NCI-H748 treated with DMSO at 0.1 percent for 48 hours (cell line): Measurements from ENCODE around the gene NSMCE1.
A peak's percentile ranks its signal among the peaks of the same experiment; 100 is the strongest.

Experiments
- DNase-seq: peaks from one replicate; lab custom pipeline; 2025; lab: John Stamatoyannopoulos, UW

The NSMCE1 gene

DNA sequence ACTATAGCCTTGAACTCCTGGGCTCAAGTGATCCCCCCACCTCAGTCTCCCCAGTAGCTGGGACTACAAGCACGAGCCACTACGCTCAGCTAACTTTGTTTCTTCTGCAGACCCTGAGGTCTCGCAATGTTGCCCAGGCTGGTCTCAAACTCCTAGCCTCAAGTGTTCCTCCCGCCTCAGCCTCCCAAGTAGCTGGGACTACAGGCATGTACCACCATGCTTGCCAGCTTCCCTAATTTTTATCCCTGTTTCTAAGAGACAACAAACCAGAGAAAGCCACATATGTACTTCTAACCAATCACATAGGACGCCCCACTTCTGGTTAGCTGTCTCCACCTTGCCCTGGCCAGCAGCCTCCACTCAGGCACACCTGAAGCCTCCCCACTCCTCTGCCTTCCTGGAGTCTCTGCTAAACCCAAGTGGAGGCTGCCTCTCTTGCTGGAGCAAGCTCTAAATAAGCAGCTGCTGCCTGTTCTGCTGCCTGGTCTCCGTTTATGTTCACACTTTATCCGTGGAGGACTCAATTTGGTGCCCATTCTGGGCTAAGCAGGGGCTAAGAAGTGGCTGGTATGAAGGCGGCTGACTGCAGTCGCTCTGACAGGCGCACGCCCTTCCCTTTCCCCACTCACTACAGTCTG is 24.7 kb downstream of the NSMCE1 start:
- DNase-seq, result no peak

DNA sequence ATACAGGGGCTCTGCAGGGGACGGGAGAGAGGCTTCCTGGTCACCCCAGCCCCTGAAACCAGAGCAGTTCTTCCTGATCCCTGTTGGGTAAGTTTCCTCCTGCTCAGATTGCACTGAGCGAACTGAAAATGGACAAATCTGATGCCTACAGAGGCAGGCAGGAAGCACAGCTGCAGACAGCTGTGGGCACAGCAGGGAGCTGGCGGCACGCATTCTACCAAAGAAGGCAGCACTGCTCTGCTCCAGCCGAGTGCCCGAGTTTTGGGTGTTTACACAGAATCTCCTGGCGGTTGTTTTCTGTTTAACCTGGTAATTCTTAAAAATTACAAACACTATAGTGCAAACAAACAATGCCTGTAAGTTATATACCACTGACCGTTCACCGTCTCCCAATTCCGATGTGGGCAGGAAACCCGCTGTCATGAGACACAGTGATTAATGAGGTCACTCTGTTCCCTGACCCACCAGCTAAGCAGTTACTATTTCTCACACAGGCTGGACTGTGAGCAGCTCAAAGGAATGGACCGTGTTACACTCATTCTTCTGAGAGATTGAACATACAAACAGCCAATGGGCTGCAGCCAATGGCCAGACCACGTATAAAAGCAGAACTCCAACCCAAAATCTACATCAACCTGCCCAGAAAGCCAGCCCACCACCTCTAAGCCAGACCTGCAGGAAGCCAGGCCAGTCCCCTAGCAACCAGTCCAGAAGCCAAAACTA is 25.5 kb downstream of the NSMCE1 start:
- no peak for DNase-seq

DNA sequence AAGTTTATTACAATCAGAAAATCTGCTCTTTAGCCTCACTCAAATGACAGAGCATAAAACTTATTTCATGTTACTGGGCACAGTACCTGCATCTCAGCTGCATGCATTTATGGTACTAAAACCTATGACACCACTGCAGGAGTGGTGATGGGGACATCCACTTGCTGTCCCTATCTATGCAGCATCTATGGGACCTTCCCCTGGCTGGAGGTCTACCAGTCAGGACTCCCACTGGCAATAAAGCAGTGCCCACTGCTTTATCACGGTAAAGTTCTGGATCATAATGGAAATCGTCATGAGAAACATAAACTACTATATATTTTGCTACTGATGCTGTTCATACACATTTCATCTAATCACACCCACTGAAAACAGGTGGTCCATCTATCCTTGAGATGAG is 26.2 kb downstream of the NSMCE1 start:
- no peak for DNase-seq

DNA sequence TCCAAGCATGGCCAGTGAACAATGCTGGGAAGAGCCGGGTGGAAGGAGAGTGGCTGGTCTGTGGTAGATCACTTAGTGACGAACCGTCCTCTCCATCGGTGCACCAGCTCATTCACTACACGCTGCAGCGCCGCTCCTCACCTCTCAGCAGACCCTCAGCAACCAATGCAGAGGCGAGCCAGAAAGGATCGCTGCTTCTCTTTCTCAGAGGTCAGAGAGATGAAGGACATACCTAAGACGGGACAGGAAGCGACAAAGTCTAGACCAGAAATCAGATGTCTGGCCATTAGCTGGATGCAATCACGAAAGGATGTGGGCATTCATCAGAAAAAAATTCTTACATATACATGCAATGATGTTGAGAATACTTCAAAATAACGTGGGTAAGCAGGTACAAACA is 26.9 kb downstream of the NSMCE1 start:
- DNase-seq, result no peak

DNA sequence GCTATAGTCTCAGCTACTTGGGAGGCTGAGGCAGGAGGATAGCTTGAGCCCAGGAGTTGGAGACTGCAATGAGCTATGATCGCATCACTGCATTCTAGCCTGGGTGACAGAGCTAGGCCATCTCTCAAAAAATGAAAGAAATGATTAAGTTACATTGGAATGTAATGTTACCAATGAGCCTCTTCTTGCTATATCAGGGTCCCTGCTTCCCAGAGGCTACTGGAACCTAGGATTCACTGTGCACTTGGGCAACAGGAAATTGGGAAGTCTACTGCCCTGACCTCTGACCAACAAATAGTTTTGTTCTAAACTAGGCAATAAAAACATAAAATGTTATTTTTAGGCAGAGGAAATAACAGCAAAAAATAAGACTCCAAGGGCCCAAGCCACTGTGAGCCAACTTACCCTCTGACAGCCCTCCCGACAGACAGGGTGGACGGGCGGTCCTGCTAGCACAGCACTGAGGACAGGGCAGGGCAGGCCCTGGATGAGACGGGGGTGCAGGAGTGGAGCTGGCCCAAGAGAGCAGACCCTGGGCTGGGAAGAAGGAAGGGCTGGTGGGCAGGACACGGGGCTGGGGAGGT is 27.5 kb downstream of the NSMCE1 start:
- no peak for DNase-seq

DNA sequence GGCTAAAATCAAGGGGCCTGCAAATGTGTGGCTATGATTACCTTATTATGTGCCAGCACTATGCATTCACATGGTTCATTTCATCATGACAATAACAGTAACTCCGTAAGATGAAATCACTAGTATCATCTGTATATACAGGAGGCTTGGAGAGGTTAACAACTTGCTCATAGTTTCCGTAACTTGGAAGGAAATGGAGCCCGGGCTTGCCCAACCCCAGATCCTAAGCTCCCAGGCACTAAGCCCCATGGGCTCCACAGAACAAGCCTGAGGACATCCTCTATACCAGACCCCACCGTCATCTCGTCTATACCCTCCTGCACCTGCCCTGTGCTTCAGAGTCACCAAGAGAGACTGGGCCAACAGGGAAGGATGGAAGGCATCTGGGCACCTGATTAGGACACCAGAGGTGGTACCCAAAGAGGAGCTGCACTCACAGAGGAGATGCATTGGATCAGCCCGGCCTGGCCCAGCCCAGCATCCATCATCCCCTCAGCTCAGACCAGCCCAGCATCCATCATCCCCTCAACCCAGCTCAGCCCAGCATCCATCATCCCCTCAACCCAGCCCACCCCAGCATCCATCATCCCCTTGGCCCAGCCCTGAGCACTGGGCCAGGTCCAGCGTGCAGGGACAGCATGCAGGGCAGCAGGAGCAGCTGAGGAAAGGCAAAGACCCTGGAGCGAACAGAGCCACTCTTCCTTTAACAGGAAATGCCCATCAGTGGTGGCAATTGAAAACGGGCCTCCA is 28.5 kb downstream of the NSMCE1 start:
- DNase-seq, result no peak

DNA sequence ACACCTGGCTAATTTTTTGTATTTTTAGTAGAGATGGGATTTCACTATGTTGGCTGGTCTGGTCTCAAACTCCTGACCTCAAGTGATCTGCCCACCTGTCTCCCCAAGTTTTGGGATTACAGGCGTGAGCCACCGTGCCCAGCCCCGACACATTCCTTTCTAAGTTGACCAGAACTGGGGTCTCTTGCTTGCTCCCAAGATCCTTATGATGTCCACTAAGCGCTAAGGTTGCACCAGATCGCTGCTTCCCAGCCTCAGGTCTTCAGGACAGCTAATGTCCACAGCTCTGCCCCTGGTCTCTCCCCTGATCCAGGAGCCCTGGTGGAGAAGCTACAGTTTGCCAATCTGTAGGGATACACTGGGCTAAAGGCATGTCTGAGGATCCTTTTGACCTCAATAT is 29.5 kb downstream of the NSMCE1 start:
- no peak for DNase-seq

DNA sequence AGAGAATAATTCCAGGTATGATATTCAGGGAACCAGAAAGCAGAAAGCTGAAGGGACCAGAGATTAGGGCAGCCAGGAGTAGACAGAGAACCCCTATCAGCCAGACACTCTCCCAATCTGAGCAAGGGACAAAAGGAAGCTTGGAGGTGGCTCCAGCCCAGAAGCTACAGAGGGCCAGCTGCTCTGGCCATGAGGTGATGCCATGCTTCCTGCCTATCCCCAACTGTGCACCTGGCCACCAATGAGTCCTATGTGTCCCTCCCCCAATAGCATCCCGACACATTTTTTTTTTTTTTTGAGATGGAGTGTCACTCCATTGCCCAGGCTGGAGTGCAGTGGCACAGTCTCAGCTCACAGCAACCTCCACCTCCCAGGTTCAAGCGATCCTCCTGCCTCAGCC is 30.0 kb downstream of the NSMCE1 start:
- DNase-seq, result no peak

DNA sequence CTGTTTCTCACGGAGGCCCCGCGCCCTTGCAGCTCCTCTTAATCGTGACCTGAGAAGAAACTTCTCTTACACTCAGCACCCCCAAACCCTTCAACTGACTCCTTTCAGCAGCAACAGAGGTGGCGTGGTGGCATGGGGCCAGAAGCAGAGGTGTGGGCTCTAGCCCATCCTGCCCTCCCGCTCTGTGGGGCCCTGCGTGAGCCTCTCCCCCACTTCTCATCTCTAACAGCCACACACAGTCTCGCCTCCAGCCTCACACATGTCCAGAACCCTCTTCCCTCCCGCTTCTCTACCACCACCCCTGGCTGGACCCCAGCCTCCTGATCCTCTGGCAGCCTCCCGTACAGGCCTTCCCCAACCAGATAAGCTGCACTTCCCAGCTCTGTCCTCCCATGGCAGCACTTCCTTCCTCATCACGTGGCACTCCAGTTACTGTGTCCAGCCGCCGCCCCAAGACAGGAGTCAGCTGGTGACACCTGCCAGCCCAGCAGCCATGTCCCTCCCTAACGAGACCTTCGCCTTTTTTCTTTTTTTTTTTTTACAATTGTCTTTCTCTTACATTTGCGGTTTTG is 30.5 kb downstream of the NSMCE1 start:
- no peak for DNase-seq

DNA sequence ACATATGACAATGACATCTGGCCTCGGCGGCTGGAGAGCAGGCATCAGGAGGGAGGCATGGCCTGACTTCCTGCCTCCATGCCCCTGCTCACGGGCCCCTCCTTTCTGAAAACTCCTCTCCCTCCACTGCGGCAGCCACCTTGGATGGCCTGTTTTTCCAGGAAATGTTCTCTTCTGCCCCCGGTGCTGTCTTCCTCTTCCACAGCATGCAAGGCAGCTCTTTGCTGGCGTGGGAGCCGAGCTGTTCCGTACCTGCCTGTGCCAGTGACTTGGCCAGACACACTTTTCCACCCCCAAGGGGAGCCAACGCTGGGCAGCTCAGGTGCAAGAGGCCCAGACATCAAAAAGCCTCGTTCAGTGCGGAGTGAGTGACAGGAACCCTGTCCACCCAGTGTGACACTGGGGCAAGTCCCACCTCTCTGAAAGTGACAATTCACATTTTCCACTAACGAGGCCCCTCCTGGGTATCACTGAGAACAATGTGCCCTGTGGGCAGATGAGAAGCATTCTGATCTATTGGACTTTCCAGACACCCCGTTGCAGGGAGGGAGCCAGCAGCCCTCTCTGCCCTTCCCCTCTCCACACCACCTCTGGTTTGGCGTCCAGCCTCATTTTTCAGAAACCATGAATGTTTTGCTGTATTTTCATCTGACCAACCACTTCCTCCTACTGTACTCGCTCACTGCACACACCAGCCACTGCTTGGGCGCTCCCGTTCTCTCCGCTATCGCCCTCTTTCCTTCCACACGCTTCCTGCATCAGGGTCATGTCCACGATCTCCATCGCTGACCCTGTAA is 31.2 kb downstream of the NSMCE1 start:
- DNase-seq, result no peak

DNA sequence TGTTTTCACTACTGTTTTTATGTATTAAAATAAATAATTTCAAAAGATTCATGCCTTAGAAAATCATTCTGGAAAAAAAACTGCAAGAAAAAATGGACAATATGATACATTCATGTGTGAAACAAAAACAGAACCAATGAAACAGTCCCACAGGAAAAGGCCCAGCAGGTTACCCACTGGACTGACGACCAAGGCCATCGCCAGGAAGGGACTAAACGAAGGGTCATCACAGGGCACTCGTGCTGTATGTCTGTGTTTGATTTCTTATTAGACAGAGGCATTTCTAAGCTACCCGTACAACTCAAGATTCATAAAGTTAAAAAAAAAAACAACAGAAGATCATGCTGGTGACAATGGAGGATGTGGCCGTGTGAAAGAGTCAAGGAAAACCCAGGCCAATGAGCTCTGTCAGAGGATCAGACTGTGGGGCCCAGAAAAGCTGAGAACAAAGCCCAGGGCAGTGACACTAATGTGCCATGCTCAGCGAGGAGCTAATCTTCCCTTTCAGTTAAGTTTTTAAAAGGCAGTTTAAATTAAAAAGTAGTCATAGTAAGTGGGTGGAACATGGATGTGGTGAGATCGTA is 31.8 kb downstream of the NSMCE1 start:
- DNase-seq, result no peak

DNA sequence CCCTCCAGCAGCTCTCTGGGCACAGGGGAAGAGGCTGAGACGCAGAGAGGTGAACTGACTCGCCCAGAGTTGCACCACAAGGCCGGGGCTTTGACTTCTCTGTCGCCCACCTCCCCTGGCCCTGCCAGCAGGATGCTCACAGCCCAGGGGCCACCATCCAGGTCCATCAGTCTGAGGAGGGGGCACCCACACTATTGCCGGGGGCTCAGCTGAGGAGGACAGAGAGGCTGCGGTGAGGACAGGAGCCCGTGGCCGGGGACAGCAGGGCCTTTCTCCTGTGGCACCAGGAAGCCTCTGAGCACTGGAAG is 32.7 kb downstream of the NSMCE1 start:
- DNase-seq, result no peak

DNA sequence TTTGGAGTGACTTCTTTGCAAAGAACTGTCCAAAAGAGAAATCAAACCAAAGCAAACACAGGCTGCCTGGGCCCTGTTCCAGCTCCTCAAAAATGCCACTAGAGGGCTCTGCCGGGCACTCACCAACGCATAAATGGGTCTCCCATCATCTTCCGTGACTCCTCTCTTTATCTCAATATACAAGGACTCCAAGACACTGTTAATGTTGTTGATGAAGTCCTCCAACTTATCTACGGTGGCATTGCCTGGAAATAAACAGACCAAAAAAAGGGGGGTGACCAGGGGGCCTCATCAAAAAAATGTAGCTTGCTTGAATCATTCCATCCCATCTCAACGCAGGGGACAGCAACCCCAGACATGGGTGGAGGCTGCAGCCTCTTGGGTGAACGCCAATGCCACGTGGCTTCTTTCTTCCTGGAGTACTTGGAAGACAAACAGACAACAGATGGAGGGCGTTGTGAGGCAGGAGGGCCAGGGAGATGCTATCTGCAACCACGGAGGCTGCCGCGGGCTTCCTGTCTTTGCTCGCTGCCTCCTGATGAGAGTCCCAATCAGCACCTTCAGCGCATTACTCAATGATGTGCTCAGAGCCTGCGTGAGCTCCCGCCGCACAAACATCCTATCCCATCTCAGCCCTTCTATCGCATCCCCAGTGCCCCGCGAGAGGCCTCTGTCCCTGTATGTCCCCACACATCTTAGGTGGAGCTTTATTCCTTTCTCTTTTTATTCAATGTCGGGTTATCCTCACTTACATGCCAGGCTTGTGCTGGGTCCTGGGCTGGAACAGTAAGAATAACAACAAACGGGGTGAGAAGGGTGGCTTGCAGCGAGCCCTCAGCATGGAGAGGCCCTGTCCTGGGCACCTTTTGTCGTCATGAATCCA is 33.3 kb downstream of the NSMCE1 start:
- peak; percentile 26 for DNase-seq

DNA sequence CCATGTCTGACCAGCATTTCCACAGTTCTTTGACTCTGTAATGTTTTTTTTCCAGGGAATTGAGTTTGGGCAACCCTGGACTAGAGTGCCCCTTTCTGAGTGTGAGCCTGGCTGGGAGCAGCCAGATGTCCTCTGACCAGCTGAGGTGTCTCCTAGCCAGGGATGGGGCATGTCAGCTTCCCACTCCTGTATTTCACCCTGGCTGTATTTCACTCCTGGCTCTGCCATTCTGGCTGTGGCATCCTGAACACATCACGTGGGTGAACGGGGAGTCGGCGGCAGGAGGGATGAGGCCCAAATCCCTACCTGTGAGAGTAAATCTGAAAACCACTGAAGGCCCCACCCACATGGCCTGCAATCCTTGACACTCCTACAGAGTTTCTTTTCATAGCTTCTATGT is 34.0 kb downstream of the NSMCE1 start:
- no peak for DNase-seq

DNA sequence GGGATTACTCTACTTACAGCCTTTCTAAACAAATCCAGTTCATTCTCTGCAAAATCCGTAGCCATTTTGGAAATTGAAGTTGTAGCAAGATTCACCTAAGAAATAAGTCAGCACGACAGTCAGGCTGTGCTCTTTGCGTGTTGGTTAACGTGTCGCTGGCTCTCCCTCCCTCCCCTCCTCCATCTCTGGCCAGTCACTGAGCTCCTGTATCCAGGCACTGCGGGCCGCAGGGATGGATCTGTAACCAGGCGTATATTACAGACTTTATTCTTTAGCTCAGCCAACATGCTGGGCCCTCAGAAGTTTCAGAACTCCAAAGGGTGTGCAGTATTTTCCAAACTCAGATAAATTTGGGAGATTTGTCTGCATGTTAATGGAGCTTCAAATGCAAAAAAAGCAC is 34.4 kb downstream of the NSMCE1 start:
- no peak for DNase-seq

DNA sequence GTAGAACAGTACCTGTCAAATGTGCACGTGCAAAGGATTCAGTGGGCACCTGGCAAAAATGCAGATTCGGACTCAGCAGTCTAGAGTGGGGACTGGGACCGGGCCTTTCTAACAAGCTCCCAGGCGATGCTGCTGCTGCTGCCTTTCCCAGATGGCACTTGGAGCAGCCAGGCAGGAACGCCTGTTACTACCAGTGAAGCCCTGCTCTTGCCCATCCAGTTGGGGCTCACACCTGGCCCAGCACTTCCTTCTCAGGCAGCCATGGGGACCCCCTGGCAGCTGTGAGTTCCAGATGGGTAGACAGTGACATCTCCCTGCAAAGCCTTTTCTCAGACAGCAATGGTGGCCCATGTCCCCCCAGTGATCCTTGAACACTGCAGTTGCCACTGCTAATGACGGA is 34.8 kb downstream of the NSMCE1 start:
- DNase-seq, result no peak

DNA sequence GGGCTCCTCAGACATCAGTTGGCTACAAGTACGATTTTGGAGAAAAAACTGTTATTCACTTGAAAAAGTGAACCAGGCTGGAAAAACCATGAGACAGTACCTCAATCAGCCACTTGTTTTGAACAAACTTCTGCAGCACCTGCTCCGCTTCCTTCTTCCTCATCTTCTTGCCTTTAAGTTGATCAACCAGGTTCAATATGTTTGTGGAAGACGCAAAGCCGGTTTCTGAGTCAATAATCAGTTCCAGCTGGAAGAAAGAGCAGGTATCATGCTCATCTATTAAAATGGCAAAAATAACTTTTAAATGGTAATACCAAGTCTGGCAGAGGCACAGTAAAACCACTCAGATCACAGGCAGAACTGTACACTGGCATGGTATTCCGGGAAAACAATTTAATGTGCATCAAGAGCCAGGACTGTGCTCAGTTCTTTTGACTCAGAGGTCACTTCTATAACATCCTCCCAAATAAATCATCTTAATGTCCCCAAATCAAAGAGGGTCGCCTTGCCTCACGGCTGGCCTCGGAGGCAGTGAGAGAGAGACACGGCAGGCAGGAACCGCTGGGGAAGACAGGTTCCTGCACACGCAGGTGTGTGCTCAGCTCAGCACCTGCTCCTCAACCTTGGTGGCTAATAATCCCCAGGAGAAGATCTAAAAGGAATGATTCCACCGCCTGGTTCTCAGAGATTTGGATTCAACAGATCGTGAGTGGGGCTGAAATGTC is 35.5 kb downstream of the NSMCE1 start:
- no peak for DNase-seq

DNA sequence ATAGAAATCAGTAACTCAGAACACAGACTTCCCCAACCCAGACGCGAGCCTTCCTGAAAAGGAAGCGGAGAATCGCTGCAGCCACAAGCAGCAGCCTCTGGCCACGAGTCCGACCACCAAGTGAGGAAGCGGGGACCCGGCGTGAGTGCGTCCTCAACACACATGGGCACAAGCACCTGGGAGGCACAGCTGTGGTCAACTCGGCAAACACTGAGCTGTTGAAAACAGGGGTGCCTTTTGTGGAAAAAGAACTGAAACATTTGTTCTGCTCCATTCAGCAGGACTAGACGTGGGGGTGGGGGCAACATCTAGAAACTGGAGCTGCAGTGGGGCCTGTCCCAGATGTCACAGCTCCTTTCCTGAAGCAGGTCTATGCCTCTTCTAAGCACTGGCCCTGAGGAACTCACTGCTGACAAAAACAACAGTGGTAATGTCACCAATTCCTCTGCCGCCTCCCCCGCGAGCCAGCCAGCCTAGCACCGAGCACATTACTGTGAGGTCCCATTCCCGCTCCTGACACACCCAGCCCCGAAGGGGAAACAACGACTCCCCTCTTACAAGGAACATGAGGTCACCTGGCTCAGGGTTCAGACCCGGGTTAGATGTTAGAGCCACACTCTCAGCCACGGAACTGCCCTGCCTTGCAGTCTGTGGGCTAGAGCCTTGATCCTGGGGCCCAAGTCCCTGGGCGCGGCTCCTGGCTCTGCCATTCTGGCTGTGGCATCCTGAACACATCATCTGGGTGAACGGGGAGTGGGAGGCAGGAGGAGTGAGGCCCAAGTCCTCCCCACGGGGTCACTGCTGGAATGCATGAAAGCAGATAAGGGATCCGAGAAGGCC is 36.3 kb downstream of the NSMCE1 start:
- no peak for DNase-seq

DNA sequence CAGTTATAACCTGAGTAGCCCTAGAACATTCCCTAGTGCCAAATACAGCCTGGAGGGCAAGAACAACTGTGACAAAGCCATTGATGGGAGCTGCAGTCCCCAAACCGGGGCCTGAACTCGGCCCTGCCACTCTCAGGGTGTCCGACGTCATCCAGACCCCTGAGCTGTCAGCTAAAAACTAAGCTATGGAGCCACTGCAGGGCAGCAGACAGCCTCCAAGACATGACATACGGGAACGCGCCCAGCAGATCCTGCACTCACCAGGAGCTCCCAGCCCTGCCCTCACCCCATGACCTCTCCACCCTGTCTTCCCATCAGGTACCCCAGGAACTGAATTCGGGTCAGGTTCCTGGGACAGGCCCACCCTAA is 36.9 kb downstream of the NSMCE1 start:
- no peak for DNase-seq
